Measurements from ENCODE around the gene IL9R.

IL9R gene

GRCh38 chrX:155997436-155997835, at the start of gene IL9R:
Gene IL9R (plus strand): TSS chrX:155997696. CDS start chrX:155997760, 64 bp downstream.
- Histone ChIP-seq H3K27ac (ENCODE audit: low read length) (no peak within 1 kb of the TSS), H4K20me1 (ENCODE audit: insufficient read depth, low read length) (no peaks in the 10 kb centered on the region), H3K36me3 (replicated peaks; ENCODE audit: low read depth, low read length) (no peaks in the 10 kb centered on the region), H3K27me3 (ENCODE audit: low read depth, low read length) (no peaks in the 10 kb centered on the region), H3K79me2 (ENCODE audit: low read length) (no peaks in the 10 kb centered on the region), H3K9ac (ENCODE audit: low read length) (no peak within 1 kb of the TSS), H3K9me3 (ENCODE audit: insufficient read depth, low read length) (no peaks in the 10 kb centered on the region), H3K4me3 (ENCODE audit: low read length) (no peak within 1 kb of the TSS), H3K4me2 (ENCODE audit: low read length) (no peak within 1 kb of the TSS), H2AFZ (ENCODE audit: low read depth, low read length) (no peak within 1 kb of the TSS), H3K4me1 (ENCODE audit: low read length) (no peaks in the 10 kb centered on the region)
- TF ChIP-seq CTCF (IDR thresholded peaks at IDR 0.05; ENCODE audit: low read depth, low read length) (no peak), EZH2phosphoT487 (IDR thresholded peaks at IDR 0.05; ENCODE audit: low read depth) (no peak)

- no peak overlapping the region for H2AFZ ChIP-seq (ENCODE audit: low read depth, low read length)
- H3K36me3 ChIP-seq (replicated peaks; ENCODE audit: low read depth, low read length), result peaks cover 2% of the 10 kb centered on the region
- H3K27ac ChIP-seq (ENCODE audit: low read length), result no peak overlapping the region
- H3K79me2 ChIP-seq (ENCODE audit: low read length), result no peaks in the 10 kb centered on the region
- TF ChIP-seq EZH2phosphoT487 (IDR thresholded peaks at IDR 0.05; ENCODE audit: low read depth) (no peak), CTCF (IDR thresholded peaks at IDR 0.05; ENCODE audit: low read depth, low read length) (no peak)
- H3K4me2 ChIP-seq (ENCODE audit: low read length), result no peak overlapping the region
- no peak overlapping the region for H3K9ac ChIP-seq (ENCODE audit: low read length)
- H4K20me1 ChIP-seq (ENCODE audit: insufficient read depth, low read length), result no peaks in the 10 kb centered on the region
- H3K4me3 ChIP-seq (ENCODE audit: low read length), result no peak overlapping the region
- no peaks in the 10 kb centered on the region for H3K27me3 ChIP-seq (ENCODE audit: low read depth, low read length)
- no peaks in the 10 kb centered on the region for H3K4me1 ChIP-seq (ENCODE audit: low read length)
- H3K9me3 ChIP-seq (ENCODE audit: insufficient read depth, low read length), result no peaks in the 10 kb centered on the region
These were observed 48.4 kb upstream of the IL9R start for GRCh38 chrX:155949098-155949497.

- Histone ChIP-seq H3K27me3 (ENCODE audit: low read depth, low read length) (no peaks in the 10 kb centered on the region), H4K20me1 (ENCODE audit: insufficient read depth, low read length) (no peaks in the 10 kb centered on the region), H3K9me3 (ENCODE audit: insufficient read depth, low read length) (no peaks in the 10 kb centered on the region), H3K4me1 (ENCODE audit: low read length) (no peaks in the 10 kb centered on the region), H3K27ac (ENCODE audit: low read length) (no peak overlapping the region), H3K4me3 (ENCODE audit: low read length) (no peak overlapping the region), H3K79me2 (ENCODE audit: low read length) (no peaks in the 10 kb centered on the region), H3K9ac (ENCODE audit: low read length) (no peak overlapping the region), H3K36me3 (replicated peaks; ENCODE audit: low read depth, low read length) (no peaks in the 10 kb centered on the region), H3K4me2 (ENCODE audit: low read length) (no peak overlapping the region), H2AFZ (ENCODE audit: low read depth, low read length) (no peak overlapping the region)
- TF ChIP-seq CTCF (IDR thresholded peaks at IDR 0.05; ENCODE audit: low read depth, low read length) (no peak), EZH2phosphoT487 (IDR thresholded peaks at IDR 0.05; ENCODE audit: low read depth) (no peak)
These were observed 46.2 kb upstream of the IL9R start for GRCh38 chrX:155951237-155951789.

- H3K4me2 ChIP-seq (ENCODE audit: low read length), result no peak overlapping the region
- H3K79me2 ChIP-seq (ENCODE audit: low read length), result no peaks in the 10 kb centered on the region
- H3K4me3 ChIP-seq (ENCODE audit: low read length), result no peak overlapping the region
- H2AFZ ChIP-seq (ENCODE audit: low read depth, low read length), result no peak overlapping the region
- H4K20me1 ChIP-seq (ENCODE audit: insufficient read depth, low read length), result no peaks in the 10 kb centered on the region
- TF ChIP-seq EZH2phosphoT487 (IDR thresholded peaks at IDR 0.05; ENCODE audit: low read depth) (no peak), CTCF (IDR thresholded peaks at IDR 0.05; ENCODE audit: low read depth, low read length) (no peak)
- no peak overlapping the region for H3K27ac ChIP-seq (ENCODE audit: low read length)
- H3K36me3 ChIP-seq (replicated peaks; ENCODE audit: low read depth, low read length), result no peaks in the 10 kb centered on the region
- no peaks in the 10 kb centered on the region for H3K9me3 ChIP-seq (ENCODE audit: insufficient read depth, low read length)
- no peaks in the 10 kb centered on the region for H3K4me1 ChIP-seq (ENCODE audit: low read length)
- no peaks in the 10 kb centered on the region for H3K27me3 ChIP-seq (ENCODE audit: low read depth, low read length)
- H3K9ac ChIP-seq (ENCODE audit: low read length), result no peak overlapping the region
These were observed 44.4 kb upstream of the IL9R start for GRCh38 chrX:155953055-155953454.

Measured in OCI-LY3 (cell line).